Mesenchymal stem cell (in vitro differentiated cells and primary cell): ENCODE results near the gene PLCG2.

ENCODE experiments used
- DNase-seq: peaks from one replicate; pipeline ENCODE4 v3.0.0-alpha.2; 2013
- H2AFZ ChIP-seq: one replicate; pipeline ENCODE4 v1.6.1; 2013; ENCODE audit warnings: low read depth, mild to moderate bottlenecking, control low read depth, inconsistent platforms, low read length, moderate library complexity
- H2AK5ac ChIP-seq: 2 replicates; pipeline ENCODE4 v1.6.1; 2013; ENCODE audit warnings: low read length, moderate library complexity, mild to moderate bottlenecking, inconsistent platforms; ENCODE audit not compliant: severe bottlenecking
- H2BK120ac ChIP-seq: one replicate; pipeline ENCODE4 v1.6.1; 2013; ENCODE audit warnings: low read depth, mild to moderate bottlenecking, inconsistent platforms, low read length, moderate library complexity
- H2BK12ac ChIP-seq, 2 experiments: one replicate each; pipeline ENCODE4 v1.6.1; 2013; ENCODE audit warnings: inconsistent platforms in 2 of 2, low read length in 2 of 2, mild to moderate bottlenecking in 2 of 2, moderate library complexity in 2 of 2, control low read depth in 1 of 2
- H2BK15ac ChIP-seq: one replicate; pipeline ENCODE4 v1.6.1; 2013; ENCODE audit warnings: mild to moderate bottlenecking, low read depth, inconsistent platforms; ENCODE audit not compliant: poor library complexity, severe bottlenecking
- H2BK5ac ChIP-seq: 2 replicates; pipeline ENCODE4 v1.6.1; 2013; ENCODE audit warnings: low read depth, mild to moderate bottlenecking, low read length, control low read depth, inconsistent platforms; ENCODE audit not compliant: poor library complexity, severe bottlenecking
- H3K14ac ChIP-seq, 2 experiments: one replicate each; pipeline ENCODE4 v1.6.1; 2013; ENCODE audit warnings: inconsistent platforms in 2 of 2, low read length in 2 of 2, control low read depth in 1 of 2, mild to moderate bottlenecking in 1 of 2, moderate library complexity in 1 of 2
- H3K18ac ChIP-seq, 2 experiments: one replicate each; pipeline ENCODE4 v1.6.1; 2013; ENCODE audit warnings: inconsistent platforms in 2 of 2, low read length in 2 of 2, control low read depth in 1 of 2, low read depth in 1 of 2, mild to moderate bottlenecking in 1 of 2
- H3K23ac ChIP-seq, 2 experiments: one replicate each; pipeline ENCODE4 v1.6.1; 2013; ENCODE audit warnings: inconsistent platforms in 2 of 2, low read length in 2 of 2, mild to moderate bottlenecking in 2 of 2, moderate library complexity in 2 of 2, control low read depth in 1 of 2
- H3K27ac ChIP-seq: 2 replicates; pipeline ENCODE4 v1.5.1; 2013; ENCODE audit warnings: mild to moderate bottlenecking, moderate library complexity, low read length, control low read depth, inconsistent platforms; ENCODE audit not compliant: poor library complexity, severe bottlenecking
- H3K27me3 ChIP-seq, 2 experiments: 2 replicates each; pipeline versions ENCODE4 v1.6.1 to v1.7.0; 2013; ENCODE audit warnings: low read length in 2 of 2, mild to moderate bottlenecking in 2 of 2, moderate library complexity in 2 of 2, control low read depth in 1 of 2, inconsistent platforms in 1 of 2; ENCODE audit not compliant: control insufficient read depth in 1 of 2, insufficient read depth in 1 of 2
- H3K36me3 ChIP-seq, 2 experiments: 2 replicates each; pipeline versions ENCODE4 v1.6.1 to v1.7.0; 2013; ENCODE audit warnings: low read length in 2 of 2, control low read depth in 1 of 2, inconsistent platforms in 1 of 2, low read depth in 1 of 2, mild to moderate bottlenecking in 1 of 2; ENCODE audit not compliant: insufficient read depth in 2 of 2, control insufficient read depth in 1 of 2
- H3K4ac ChIP-seq, 2 experiments: one replicate each; pipeline ENCODE4 v1.6.1; 2013; ENCODE audit warnings: inconsistent platforms in 2 of 2, low read length in 2 of 2, mild to moderate bottlenecking in 2 of 2, moderate library complexity in 2 of 2, control low read depth in 1 of 2, low read depth in 1 of 2
- H3K4me1 ChIP-seq: 2 replicates; pipeline ENCODE4 v1.6.1; 2013; ENCODE audit warnings: low read depth, low read length, control low read depth; ENCODE audit not compliant: control insufficient read depth, insufficient read depth
- H3K4me2 ChIP-seq: 2 replicates; pipeline ENCODE4 v1.6.1; 2013; ENCODE audit warnings: low read length, mild to moderate bottlenecking, inconsistent platforms; ENCODE audit not compliant: poor library complexity, severe bottlenecking
- H3K4me3 ChIP-seq, 2 experiments: 2 replicates each; pipeline versions ENCODE4 v1.5.1 to v1.7.0; 2013; ENCODE audit warnings: low read length in 2 of 2, mild to moderate bottlenecking in 2 of 2, control low read depth in 1 of 2, low read depth in 1 of 2; ENCODE audit not compliant: insufficient read depth in 1 of 2
- H3K79me1 ChIP-seq: replicated peaks from 2 replicates; pipeline ENCODE4 v1.6.1; 2013; ENCODE audit warnings: mild to moderate bottlenecking, control low read depth, low read length, inconsistent platforms; ENCODE audit not compliant: poor library complexity, severe bottlenecking
- H3K9ac ChIP-seq: 2 replicates; pipeline ENCODE4 v1.7.0; 2013; ENCODE audit warnings: mild to moderate bottlenecking, low read length, moderate library complexity
- H3K9me3 ChIP-seq: 2 replicates; pipeline ENCODE4 v1.7.0; 2013; ENCODE audit warnings: mild to moderate bottlenecking, low read length; ENCODE audit not compliant: control insufficient read depth
- H4K8ac ChIP-seq: one replicate; pipeline ENCODE4 v1.6.1; 2013; ENCODE audit warnings: inconsistent platforms, mild to moderate bottlenecking, low read length, moderate library complexity
- H4K91ac ChIP-seq: one replicate; pipeline ENCODE4 v1.6.1; 2013; ENCODE audit warnings: mild to moderate bottlenecking, low read length, inconsistent platforms
- WGBS: methylation state at CpG from one replicate; pipeline ENCODE4 v1.1.7; 2013; ENCODE audit warnings: mixed read lengths; 5-methylcytosine and 5-hydroxymethylcytosine counted together

PLCG2 gene

DNA sequence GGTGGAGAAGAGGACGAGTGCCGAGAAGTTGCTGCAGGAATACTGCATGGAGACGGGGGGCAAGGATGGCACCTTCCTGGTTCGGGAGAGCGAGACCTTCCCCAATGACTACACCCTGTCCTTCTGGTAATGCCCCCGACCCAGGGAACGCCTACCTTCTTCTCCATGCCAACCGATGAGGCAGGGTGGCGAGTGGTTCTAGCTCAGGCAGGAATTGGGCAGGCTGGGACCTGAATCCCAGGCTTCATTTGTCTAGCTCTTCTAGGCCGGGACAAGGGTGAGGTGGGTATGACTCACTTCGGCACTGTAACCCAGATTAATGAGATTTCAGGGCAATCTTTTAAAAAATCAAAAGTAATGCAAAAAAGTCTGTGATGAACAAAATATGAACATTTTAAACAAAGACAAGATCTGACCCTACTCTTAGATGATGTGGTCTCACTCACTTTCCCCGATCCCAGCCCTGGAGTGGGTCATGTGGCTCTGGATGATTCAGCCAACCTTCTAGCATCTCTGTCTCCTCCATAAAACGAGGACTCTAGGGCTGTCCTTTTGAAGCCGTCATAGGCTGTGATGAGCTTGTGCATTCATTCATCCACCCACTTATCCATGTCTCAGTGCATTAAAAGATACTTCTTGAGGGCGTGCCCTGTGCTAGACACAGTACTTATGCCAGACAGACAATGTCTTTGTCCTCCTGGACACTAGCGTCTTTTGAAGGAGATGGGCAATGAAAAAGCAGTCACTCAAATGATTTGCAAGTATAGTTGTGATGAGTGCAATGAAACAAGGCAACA lies 129.6 kb downstream of the PLCG2 start:
- 91% methylated on average over 15 of the region's 16 CpGs for WGBS
- Histone ChIP-seq H3K9me3 (no peaks in the 10 kb centered on the region), H3K4me1 (no peaks in the 10 kb centered on the region), H3K9ac (no peak overlapping the region), H4K8ac (no peak overlapping the region), H3K18ac (no peak overlapping the region), H2AK5ac (no peak overlapping the region), H3K27ac (no peak overlapping the region), H3K79me1 (no peaks in the 10 kb centered on the region), H2BK15ac (no peak overlapping the region), H3K4me2 (no peak overlapping the region), H2BK120ac (no peak overlapping the region), H3K4ac (no peak overlapping the region), H3K36me3 (no peaks in the 10 kb centered on the region), H3K4me3 (no peak overlapping the region), H2BK12ac (no peak overlapping the region), H3K23ac (no peak overlapping the region), H3K27me3 (no peaks in the 10 kb centered on the region), H2AFZ (no peak overlapping the region), H3K14ac (no peak overlapping the region), H2BK5ac (peak overlapping the region; percentile 2), H4K91ac (no peak overlapping the region)
- no peak for DNase-seq

DNA sequence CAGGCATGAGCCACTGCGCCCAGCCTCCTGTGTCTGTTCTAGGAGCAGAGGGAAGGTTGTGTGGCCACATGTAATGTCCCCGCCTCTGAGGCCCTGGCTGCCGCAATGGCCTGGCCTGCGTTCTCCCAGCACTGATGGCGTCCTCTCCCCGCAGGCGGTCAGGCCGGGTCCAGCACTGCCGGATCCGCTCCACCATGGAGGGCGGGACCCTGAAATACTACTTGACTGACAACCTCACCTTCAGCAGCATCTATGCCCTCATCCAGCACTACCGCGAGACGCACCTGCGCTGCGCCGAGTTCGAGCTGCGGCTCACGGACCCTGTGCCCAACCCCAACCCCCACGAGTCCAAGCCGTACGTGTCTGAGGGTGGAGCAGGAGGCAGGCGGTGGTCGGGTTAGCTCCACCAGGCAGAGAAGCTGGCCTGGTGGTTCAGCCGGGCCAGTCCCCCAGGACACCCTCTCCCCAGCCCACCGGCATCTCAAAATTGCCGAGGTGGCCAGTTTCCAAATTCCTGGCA lies 131.3 kb downstream of the PLCG2 start:
- Histone ChIP-seq H3K4me2 (no peak overlapping the region), H3K79me1 (no peaks in the 10 kb centered on the region)
- DNase-seq = no peak

DNA sequence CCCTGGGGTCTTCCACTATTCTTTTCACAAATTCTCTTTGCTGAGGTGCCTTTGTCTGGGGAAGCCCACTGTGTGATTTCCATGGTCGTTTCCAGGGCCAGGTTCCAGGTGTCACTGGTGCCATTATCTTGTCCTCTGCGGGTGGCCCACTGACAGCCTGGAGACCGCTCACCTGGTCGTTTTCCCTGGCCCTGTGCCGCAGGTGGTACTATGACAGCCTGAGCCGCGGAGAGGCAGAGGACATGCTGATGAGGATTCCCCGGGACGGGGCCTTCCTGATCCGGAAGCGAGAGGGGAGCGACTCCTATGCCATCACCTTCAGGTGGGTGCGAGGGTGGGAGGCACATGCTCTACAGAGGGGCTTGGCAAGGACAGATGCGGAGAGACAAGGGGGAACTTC lies 133.3 kb downstream of the PLCG2 start:
- Histone ChIP-seq H3K79me1 (no peaks in the 10 kb centered on the region), H2BK120ac (no peak overlapping the region), H3K4ac (no peak overlapping the region), H4K91ac (no peak overlapping the region), H3K9ac (no peak overlapping the region), H3K18ac (no peak overlapping the region), H3K4me3 (no peak overlapping the region), H3K27me3 (peaks cover 9 to 10% of the 10 kb centered on the region in 2 experiments), H2BK5ac (no peak overlapping the region), H4K8ac (no peak overlapping the region), H3K9me3 (no peaks in the 10 kb centered on the region), H3K4me1 (no peaks in the 10 kb centered on the region), H2BK12ac (no peak overlapping the region), H3K14ac (no peak overlapping the region), H3K27ac (no peak overlapping the region), H3K23ac (no peak overlapping the region), H2AFZ (no peak overlapping the region), H3K36me3 (no peaks in the 10 kb centered on the region), H2BK15ac (no peak overlapping the region), H2AK5ac (no peak overlapping the region), H3K4me2 (no peak overlapping the region)
- WGBS = 90% methylated on average over 14 of the region's 14 CpGs
- DNase-seq = no peak

More for the DNA sequence above, 131.3 kb downstream of the PLCG2 start:
- Histone ChIP-seq H4K91ac (no peak overlapping the region), H3K27me3 (peaks cover 8 to 9% of the 10 kb centered on the region in 2 experiments), H2AK5ac (no peak overlapping the region), H2BK120ac (no peak overlapping the region), H2BK15ac (no peak overlapping the region), H3K4me1 (no peaks in the 10 kb centered on the region), H3K27ac (no peak overlapping the region), H3K14ac (no peak overlapping the region), H3K23ac (no peak overlapping the region), H3K9me3 (no peaks in the 10 kb centered on the region), H3K18ac (no peak overlapping the region), H2BK5ac (no peak overlapping the region), H4K8ac (no peak overlapping the region), H3K36me3 (no peaks in the 10 kb centered on the region), H3K4ac (no peak overlapping the region), H3K9ac (no peak overlapping the region), H3K4me3 (peak overlapping the region in 1 of 2 experiments; percentile 4), H2AFZ (no peak overlapping the region), H2BK12ac (no peak overlapping the region)
- 95% methylated on average over 28 of the region's 28 CpGs for WGBS

DNA sequence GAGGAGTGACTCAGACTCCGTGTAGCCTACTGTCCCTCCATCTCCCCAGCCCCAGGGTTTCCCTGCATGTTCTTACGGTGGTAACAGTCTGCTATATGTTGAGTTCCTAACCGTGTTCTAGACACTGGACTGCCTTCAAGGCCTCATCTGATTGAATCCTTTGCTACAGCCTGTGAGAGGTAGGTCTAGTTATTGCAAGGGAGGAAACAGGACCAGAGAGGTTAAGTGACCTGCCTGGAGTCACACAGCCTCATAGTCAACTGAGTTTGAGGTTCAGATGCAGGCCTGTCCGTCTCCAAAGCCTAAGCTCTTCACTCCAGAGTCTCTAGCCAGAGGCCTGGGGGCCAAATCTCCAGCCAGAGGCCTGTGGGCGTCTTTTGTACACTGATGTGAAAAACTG lies 134.1 kb downstream of the PLCG2 start:
- no peak overlapping the region for H2BK15ac ChIP-seq
- H3K36me3 ChIP-seq = no peaks in the 10 kb centered on the region
- no peak overlapping the region for H3K18ac ChIP-seq
- no peaks in the 10 kb centered on the region for H3K9me3 ChIP-seq
- H2AFZ ChIP-seq = no peak overlapping the region
- H2BK120ac ChIP-seq = no peak overlapping the region
- DNase-seq = no peak
- H3K4me1 ChIP-seq = no peaks in the 10 kb centered on the region
- H2BK12ac ChIP-seq = no peak overlapping the region
- H2BK5ac ChIP-seq = no peak overlapping the region
- H3K79me1 ChIP-seq = no peaks in the 10 kb centered on the region
- no peak overlapping the region for H4K8ac ChIP-seq
- H3K27ac ChIP-seq = no peak overlapping the region
- H3K23ac ChIP-seq = no peak overlapping the region
- H4K91ac ChIP-seq = no peak overlapping the region
- H3K4me2 ChIP-seq = no peak overlapping the region
- H3K4ac ChIP-seq = no peak overlapping the region
- no peak overlapping the region for H2AK5ac ChIP-seq
- WGBS = 69% methylated on average over 4 of the region's 5 CpGs
- H3K14ac ChIP-seq = no peak overlapping the region
- H3K4me3 ChIP-seq = no peak overlapping the region
- H3K27me3 ChIP-seq = peaks cover 9 to 10% of the 10 kb centered on the region in 2 experiments
- no peak overlapping the region for H3K9ac ChIP-seq
